GM18498 (cell line): ENCODE data around the gene CNPY1.

ENCODE experiments used
- ATAC-seq: cut with Tn5 transposase; IDR thresholded peaks from one replicate; pipeline ENCODE4 v1.9.1; 2021; ENCODE audit warnings: mild to moderate bottlenecking, moderate library complexity; ENCODE audit not compliant: unreplicated experiment

CNPY1 gene

DNA sequence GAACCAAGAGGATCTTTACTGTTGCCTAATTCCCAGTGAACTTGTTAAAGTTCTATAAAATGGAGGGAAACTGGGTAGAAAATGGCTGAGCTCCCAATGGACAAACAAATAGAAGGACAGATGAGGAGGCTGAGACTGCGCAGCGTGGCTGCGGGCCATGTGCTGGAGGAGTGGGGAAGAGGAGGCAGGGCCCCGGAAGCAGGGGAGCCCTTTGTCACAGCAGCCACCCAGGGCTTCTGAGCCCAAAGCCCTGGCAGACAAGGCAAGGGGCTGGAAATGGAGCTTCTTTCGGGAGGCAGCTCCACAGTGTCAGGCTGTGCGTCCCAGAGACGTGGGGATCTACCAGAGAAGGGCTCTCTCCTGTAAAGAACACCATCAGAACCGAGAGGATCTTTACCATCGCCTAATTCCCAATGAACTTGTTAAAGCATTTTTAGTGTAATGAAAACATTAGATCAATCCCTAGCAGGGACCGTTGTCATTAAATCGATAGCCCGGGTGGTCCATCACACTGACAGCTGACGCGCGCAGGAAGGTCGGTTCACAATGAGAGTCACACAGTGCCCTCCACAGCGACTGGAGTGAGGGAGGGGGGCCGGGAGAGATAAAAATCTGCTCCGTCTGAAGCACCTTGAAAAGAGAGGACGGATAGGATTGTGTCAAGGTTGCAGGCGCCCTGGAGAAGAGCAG, 14.0 kb upstream of the CNPY1 start:
- no peak for ATAC-seq

DNA sequence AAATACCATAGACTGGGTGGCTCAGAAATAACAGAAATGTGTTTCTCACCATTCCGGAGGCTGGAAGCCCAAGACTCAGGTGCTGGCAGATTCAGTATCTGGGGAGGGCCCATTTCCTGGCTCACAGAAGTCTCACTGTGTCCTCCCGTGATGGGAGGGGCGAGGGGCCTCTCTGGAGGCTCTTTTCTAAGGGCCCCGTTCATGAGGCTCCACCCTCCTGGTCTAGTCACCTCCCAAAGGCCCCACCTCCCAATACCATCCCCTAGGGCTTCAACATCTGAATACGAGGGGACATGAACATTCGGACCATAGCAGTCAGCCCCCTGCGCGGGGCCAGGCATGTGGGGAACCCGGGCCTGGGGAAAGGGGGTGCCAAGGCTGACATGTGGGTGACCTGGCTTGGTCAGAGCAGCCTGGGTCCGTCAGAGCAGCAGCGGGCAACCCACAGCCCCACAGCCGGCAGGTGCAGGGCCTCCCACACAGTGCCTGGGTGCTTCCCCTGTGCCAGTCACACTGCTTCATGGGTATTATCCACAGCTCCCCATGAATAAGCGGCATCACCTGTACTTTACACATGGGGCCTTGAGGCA, 13.3 kb upstream of the CNPY1 start:
- no peak for ATAC-seq

DNA sequence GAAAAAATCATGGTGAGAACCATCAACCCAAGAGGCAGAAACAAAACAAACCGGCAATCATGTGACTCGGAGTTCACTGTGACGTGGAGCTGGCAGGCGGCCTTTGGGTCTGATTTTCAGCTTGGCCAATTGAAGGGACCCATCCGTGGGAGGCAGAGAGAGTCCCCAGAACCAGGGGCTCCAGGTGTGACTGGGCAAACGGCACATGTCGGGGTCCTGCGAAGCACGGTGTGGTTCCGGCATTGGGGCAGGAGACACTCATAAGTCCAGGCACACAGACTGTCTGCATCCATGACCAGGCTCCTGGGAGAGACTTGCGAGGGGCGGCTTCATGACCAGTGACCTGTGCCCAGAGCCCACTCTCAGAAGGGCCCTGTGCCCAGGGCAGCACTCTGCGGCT, 12.6 kb upstream of the CNPY1 start:
- no peak for ATAC-seq

DNA sequence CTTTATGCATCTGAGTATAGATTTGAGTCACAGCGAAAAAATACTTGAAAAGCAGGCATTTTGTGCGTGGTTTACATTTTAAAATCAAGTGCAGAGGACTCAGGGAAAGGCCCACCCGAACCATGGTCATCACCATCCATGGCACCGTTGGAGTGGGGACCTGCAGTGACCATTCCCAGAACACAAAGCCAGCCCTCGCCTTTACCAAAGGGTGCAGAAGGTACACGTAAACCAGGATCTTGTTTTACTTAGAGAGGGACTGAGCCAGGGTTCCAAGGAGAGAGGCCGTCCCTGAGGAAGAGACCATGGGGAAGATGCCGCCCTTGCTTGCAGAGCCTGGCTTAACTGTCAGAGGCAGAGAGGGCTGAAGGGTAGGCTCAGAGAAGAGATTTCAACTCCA, 12.0 kb upstream of the CNPY1 start:
- ATAC-seq: no peak

DNA sequence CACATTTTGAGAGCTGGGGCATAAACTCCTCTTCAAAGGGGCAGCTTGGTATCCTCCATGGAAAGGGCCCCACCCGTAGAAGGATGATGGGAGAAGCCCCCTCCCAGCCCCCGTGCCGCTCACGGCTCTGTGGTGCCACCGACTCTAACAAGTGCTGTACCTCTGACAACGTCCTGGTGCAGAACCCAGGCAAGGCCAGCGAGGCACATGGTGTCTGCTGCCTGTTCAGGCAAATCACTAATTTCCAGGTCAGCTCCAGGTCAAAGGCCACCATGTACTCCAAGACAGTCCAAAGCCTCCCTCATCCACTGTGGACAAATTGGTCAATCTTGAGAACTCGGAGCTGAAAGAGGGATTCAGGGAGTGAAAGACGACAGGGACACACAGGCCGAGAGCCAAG, 11.4 kb upstream of the CNPY1 start:
- ATAC-seq: no peak

DNA sequence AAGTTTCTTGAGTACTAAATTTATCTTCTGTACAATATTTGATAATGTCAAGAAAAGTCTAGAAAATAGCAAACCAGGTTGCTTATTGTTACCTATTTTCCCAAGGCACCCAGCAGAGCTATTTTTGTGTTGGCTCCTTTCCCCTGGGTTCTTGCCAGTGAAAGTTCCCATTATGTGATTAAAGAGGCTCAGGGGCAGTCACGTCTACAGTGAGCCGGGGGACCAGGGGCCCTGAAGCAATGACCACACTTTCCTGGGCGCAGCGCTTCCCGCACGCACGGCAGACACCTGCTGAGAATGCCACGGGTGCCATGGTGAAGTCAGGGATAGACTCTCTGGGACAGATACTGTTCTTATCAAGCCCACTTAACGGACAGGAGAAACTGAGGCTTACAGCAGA, 10.4 kb upstream of the CNPY1 start:
- no peak for ATAC-seq

DNA sequence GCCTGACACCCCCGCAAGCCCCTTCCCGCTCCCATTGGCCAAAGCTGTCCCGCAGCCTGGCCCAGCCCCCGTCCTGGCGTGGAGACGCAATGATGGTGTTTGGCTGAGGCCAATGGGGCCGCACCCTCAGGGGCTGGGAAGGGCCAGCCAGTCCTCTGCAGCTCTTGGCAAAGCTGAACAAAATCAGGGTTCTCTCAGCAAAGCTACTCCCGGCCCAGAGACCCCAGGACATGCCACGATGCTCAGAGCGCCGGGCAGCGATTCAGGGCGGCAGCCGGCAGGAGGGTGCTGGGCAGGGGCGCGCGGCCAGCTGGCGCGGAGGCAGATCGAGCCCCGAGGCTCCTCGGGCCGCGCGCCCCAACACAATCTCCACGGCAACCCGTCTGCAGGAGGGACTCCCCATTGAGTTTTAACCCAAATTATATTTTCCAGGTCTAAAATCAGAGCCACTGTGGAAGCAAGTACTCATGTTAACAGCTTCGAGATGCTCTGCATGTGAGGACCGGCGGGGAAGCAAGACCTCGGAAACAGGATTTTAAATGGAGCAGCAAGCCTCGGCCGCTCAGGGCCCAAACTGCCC, 8.8 kb upstream of the CNPY1 start:
- ATAC-seq: no peak

DNA sequence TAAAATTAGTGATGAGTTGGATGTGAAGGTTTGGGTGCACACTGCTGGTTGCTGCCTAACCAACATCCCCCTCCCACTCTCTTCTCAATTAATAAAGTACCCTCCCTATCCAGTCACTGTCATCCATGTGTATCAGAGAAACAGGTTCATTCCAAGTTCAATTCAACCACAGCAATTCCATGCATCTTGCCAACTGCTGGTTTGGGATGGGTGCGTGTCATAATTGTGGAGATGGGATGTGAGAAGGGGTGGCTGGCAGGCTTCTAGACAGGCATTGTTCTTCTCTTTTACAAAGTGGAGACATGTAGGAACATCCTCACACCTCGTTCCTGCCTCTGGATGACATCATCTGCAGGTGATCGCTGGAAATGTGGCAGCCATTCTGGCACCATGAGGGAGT, 7.5 kb upstream of the CNPY1 start:
- no peak for ATAC-seq

DNA sequence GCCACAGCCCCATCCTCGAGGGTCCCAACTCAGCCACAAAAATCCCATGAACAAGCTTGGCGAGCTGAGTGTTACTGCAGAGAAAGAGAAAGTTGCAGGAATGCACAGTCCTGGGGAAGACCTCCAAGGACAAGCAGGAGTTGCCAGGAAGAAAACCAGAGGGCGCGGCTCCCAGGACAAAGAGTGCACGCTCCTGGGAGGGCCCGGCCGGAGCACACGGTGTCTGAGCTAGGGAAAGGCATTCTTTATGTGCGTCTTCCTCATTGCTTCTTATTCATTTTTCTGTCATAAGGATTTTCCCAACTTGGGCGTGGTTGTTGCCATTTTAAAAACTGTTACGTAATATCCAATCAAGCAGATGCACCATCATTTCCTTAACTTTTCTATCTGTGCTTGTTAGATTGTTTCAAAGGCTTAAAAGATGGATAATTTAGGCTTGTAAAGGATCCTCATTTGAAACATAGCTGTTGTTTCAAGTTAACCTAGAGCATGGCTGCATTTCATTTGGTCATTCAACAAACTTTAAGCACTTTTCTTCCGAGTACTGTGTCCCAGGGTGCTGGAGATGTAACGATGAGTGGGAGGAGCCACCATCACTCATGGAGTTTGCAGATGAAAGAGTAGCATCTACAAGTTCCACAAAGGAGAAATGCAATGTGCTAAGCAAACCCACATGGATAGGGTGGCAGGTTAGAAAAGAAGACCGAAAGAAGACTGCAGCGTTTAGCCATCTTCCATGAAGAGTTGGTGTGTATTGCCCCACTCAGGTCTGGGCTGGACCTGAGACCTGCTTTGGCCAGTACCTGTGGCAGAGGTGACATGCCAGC, 5.6 kb upstream of the CNPY1 start:
- no peak for ATAC-seq

DNA sequence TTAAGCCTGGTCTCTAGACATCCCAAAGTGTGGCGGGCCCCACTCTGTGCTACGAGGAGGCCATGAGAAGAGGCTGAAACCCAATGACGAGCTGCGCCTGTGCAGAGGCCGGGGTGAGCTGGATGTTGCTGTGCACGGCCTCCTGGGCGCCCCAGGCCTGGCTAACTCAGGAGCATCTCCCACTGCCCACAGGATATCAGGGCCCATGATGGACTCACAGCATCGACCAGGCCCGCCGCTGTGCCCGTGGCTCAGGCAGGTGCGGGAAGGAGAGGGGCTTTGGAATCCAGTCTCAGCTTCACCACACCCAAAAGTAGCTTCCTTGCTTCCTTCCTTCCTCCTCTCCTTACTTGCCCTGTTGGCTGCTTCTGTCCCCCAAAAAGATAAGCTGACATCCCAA, 4.6 kb upstream of the CNPY1 start:
- no peak for ATAC-seq

DNA sequence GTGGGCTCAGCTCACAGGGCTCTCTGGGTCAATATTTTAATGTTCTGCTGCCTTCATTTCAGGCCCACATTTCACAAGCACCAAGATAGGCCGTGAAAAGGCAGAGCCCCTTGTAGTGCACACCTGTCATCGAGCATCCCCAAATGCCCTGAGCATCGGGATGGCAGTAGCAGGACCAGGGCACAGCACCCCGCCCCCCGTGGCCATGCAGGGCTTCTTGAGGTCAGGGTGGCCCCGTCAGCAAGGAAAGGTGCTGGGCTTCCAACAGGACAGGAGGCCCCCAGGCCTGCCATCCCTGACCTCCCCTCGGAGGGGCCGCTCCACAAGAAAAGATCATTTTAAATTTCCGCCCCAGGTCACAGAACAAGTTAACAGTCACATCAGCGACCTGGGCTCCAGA, 2.9 kb upstream of the CNPY1 start:
- no peak for ATAC-seq

DNA sequence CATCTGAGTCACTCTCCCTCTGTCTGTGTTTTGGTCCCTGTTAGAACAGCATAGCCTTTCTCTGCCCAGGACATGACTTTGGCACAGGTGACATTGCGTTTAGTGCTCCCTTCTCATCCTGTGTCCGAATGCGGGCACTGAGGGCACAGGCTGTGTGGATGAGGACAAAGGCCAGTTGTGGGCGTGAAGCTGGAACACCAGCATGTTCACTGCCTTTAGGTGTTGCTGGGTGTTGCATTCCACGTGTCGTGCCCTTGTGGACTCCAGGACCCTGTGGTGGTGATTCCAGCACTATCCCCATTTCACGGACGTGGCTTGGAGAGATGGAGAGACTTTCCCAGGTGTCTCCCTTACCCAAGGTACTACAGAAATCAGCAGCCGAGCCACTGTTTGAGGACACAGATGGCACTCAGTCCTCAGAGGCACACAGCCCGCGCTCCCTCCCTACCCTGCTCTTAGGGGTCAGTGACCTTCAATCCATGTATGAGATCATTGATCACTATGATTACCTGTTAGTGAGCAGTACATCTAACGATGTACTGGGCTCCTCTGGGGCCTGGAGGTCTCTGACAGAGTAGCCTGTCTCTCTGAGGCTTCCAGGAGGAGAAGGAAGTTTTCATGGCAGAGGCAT, 917 bp upstream of the CNPY1 start:
- no peak for ATAC-seq

DNA sequence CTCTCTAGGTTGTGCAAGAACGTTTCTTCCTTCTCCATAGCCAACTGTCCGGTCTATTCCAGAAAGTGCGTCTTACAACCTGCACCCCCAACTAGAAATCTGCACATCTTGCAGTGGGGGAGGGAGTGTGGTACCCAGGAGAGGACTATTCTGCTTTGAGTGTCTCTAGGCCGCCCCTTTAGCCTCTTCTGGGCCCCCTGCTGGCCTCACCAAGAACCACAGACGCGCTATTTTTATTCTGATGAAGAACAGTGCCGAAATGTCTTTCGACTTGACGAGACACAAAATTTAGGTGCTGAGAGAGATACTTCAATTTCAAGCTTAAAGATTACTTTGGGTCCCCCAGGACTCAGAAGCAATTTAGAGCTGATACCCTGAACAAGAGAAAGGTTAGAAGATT, 1.0 kb downstream of the CNPY1 start:
- ATAC-seq: no peak

DNA sequence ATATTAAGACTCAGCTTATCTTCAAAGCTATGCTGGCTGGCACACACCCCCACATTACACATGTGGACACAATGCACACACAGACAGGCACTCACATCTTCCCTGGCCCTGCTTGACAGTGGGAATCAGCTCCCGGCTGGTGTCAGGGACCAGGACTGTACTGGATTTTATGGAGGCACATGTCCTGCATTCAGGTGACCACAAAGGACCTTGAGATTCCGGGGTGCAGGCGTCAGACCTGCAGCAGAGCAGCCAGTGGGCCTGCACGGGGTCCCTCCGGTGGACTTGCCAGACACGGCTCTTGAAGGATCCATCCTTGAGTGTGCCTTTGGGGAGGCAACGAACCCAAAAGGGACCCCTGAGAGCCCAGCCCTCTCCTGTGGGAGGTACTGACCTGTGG, 1.9 kb downstream of the CNPY1 start:
- no peak for ATAC-seq

DNA sequence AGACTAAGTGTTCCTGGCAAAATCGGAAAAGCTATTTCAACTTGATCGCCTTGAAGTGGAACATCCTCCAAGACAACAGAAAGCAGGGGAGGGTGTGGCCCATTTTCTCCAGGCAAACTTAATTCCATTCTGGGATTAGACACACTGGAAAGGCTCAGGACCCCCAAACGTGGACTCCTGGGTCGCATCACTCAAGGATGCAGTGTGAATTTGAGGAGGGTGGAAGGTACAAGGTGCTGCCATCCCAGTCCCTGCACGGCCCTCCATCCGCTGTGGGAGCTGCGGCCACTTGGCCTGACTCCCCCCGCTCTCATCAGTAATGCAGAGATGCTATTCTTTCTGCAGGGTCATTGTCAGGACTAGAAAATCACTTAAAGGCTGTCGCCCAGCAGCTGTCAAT, 2.4 kb downstream of the CNPY1 start:
- no peak for ATAC-seq

DNA sequence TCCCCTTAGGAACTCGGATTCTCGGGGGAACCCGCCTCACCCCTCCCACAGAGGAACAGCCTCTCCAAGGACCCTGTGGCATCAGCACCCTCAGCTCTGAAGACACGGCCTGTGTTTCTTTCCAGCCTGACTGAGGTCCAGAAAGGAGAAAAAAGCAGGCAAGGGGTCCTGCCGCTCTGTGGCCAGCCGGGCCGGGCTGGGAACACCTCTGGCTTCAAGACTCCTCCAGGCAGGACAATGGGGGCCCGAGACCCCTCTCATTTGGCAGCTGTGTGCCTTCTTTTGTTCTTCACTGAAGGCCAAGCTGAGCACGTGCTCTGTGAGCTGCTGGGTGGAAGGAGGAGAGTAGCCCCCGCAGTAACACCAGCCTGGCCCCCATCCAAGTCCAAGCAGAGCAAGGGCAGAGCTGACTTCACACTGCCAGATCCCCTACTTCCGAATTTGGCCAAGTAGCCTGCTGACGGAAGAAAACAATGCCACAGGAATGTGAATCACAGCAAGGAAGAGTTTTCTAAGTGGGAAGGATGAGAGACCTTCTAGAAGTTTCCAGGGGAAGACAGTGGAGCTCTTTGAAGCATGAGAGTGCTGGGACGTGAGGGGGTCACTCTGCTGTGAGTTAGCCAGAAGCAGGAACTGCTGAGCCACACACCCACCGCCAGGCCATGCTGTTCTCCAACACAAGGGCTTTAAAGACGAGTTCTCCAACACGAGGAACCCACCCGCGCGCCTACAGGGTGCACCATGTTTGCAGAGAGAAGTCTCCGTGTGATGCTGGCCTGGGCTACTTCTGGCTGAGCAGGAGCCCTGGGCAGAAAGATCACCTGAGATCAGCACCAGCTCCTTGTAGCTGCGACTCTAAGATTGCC, 3.1 kb downstream of the CNPY1 start:
- no peak for ATAC-seq

DNA sequence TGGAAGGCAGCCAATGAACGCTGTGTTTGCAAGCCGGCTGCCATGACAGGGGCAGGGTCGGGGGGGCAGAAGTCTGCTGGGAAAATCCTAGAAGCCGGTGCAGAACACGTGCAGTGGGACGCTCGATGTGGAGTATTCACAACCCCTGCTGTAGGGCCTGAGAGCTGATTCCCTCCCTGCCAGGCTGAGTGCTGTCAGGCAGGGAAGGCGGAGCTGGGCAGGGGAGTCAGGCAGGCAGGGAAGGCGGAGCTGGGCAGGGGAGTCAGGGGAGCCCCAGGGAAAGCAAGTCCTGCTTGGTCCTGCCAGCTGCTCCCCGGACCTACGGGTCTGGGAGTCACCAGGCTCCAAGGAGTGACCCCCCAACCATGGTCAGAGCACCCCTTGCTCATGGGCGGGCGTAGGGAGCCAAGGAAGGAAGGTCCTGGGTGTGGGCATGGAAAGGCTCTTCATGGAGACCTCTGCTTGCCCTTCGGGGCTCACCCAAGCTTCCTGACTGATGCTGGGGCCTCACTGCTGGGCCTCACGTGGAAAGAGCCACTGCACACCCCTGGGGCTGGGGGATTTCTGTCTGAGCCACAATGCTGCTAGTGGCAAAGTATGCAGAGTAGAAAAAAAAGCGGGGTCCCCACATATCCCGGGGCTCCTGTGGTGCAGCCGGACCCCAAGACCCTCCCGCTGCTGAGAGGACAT, 4.2 kb downstream of the CNPY1 start:
- ATAC-seq: no peak

DNA sequence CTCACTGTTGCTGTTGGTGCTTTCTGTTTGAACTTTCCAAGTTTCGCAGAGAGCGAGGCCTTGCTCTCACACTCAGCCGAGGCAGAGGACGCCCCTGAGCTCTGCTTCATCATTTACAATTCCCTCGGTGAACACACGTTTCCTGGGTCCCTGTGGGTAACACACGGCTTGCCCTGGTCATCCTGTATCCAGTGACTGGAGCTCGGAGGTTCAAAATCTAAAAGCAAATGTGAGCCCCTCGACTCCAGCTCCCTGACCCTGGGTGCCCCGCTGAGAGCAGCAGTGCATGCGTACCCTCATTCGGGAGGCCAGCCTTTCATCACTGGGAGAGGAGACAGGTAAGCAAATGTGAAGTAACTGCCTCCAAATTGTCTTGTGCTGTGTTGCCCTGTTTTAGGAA, 5.8 kb downstream of the CNPY1 start:
- no peak for ATAC-seq

DNA sequence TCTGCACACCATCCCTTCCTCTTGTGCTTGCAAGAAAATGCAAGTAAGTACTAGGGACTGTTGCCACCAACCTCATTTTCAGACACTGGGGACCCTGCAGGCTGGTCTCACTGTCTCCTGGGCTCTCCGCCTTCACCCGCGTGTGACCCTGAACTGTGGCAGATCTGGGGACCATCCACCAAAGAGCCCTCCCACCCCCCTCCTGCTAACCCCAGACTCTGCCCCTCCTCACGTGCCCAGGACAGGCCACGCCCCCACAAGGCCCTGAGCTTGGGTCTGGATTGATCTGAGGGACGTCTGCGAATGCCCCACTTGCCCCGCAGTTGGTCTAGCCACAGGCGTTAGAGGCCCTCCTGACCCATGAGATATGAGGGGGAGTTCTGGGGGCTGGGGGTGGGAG, 8.1 kb downstream of the CNPY1 start:
- no peak for ATAC-seq

DNA sequence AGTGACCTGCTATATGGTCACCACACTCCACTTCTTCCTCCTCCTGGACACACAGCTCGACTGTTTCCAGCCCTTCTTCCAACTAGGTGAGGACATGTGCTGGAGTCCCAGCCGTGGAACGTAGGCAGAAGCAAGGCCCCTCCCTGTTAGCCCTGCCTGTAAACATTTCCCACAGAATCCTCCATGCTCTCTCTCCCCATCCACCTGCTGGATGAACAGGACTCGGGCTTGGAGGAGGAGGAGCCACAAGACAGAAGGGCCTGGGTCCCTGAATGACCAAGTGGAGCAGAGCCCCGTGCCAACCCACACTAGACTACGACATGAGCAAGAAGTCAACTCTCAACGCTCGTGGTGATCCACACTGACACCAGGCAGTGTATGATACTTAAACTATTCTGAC, 9.9 kb downstream of the CNPY1 start:
- ATAC-seq: no peak
